NCI-H69 (cell line): ENCODE data around the gene RELN.

Source experiments
- DNase-seq: peaks from one replicate; lab custom pipeline; 2025; lab: John Stamatoyannopoulos, UW

The RELN gene

DNA sequence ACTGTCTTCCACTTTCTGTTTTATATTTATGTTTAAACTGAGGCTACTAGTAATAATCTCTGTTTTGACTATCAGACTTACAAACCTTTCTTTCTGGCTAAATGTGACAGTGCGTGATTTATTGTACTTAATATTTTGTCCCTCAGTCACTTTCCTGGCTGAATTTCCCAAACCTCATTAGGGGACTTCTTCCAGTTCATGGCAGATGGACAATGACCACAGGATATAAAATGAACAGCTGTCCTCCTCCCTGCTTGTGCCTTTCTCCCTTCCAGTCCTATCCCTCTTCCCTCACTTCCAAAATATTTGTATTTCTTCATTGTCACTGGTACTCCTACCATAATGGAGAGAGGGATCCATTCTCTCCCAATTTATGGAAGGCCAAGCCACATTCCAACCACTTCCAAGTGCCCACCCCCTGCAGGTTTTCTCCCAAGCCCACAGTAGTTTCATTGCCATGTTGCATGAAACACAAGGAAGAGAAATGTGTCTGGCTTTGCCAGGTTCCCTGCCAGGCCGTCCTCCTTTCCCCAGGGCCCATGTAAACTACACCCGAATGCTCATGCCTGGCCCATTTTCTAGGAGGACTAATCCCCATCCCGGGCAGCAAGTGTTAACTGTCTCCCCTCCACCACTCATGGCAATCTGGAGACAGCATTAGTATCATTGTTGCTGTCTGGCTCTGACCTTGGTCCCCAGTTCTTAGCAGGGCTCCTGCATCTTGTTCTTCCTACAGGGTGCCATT lies 273.9 kb downstream of the RELN start:
- peak; percentile 43 for DNase-seq

- peak; percentile 17 for DNase-seq
These were observed 275.0 kb downstream of the RELN start for GRCh38 chr7:103714376-103714927.

DNA sequence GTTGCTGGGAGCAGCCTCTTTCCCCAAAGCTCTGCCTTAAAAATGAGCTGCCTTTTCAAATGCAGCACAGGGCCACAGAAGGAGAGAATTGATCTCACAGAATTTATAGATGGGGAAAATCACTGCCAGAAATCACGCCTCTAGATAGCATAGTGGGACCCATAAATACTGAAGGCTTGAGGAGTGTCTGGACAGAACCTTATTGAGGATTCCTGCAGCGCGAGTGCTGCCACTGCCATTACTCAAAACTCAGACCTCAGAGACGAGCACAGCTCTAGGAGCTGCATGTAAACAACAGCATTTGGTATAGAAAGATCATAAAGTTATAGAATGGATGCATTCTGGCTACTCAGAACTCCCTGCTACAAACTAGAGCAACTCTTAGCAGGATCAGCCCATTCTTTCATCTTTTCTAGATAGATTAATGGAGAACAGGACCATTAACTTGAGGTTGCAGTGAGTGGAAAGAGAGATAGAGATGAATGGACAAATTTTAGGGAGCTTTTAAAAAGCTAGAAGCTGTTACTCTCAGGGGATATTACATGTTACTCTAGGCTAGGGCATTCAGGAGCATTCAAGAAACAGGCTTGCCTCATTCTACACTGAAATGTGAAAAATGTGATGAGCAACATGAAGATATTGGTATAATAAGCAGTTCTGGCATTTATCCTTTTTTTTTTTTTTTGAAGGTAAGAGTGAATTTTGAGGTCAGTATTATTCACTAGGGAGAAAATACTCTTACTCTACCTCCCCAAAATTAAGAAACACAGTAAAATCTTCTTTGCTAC lies 276.3 kb downstream of the RELN start:
- no peak for DNase-seq

DNA sequence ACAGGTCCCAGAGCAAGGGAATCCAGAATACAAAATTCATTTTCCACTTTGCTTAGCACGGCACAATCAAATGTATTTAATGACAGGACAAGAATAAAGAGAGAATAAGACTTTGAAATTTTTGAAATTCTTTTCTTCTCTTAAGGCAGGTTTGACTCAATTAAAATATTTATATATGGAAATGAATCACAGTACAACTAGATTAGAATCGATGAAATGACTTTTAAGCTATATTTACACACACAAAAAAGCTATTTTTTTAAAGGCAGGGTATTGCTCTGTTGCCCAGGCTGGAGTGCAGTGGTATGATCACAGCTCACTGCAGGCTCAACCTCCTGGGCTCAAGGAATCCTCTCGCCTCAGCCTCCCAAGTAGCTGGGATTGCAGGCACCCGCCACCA lies 278.0 kb downstream of the RELN start:
- DNase-seq, result no peak

- no peak for DNase-seq
These were observed 279.2 kb downstream of the RELN start for GRCh38 chr7:103710247-103710646.

- no peak for DNase-seq
These were observed 282.7 kb downstream of the RELN start for GRCh38 chr7:103706805-103707204.

GRCh38 chr7:103705542-103705941 lies 283.9 kb downstream of the RELN start:
- DNase-seq, result no peak

DNA sequence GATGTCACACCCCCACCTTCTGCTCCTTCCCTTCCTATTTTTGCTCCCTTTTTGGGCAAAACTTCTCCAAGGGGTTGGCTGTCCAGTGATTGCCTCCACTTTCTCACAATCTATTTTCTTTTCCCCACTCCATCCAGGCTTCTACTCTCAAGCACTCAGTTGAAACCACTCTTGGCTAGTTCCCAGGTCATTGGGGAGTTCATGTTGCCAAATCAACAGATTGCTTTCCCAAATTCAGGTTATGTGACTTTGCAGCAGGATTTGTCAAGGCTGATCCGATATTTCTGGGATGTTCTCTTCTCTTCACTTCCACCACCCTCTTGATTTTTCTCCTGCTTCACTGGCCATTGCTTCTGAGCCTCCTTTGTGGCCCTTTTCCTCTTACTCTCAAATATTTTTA lies 284.8 kb downstream of the RELN start:
- DNase-seq, result peak; percentile 15

GRCh38 chr7:103702982-103703381 lies 286.5 kb downstream of the RELN start:
- DNase-seq, result no peak

- DNase-seq, result no peak
These were observed 287.0 kb downstream of the RELN start for GRCh38 chr7:103702454-103702853.

DNA sequence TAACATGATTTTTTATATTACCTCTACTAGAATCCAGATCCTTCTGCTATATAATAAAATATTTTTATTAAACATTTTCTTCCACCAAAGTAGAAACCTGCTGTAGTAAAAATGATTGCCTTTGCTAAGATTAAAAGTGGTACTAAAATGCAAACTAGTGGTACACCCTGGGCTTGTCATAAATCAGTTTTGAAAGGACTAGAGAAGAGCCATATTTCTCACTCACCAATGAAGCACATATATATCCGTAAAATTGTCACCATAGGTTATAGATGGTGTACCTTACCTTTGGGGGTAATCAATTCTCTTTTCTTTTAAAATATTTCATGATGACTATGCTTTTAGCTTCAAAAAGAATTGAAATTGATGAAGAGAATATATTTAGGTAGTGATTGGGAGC lies 290.4 kb downstream of the RELN start:
- no peak for DNase-seq

GRCh38 chr7:103698064-103698463 lies 291.4 kb downstream of the RELN start:
- no peak for DNase-seq

GRCh38 chr7:103695521-103695920 lies 293.9 kb downstream of the RELN start:
- DNase-seq, result peak; percentile 35

DNA sequence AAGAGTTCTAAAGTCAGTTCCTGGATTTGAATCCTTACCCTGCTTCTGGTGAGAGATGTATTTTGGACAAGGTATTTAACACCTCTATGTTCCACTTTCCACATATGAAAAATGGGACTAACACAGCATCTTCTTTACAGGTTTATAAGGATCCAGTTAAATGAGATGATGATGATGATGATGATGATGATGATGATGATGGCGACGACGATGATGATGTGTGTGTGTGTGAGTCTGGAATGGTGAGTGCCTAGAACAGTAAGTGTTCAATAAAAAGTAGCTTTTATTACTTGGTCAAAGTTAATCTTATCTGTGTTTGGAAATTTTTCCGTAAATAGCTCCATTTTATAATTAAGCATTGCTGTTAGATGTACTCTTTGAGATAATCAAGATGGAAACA lies 295.2 kb downstream of the RELN start:
- DNase-seq, result no peak

DNA sequence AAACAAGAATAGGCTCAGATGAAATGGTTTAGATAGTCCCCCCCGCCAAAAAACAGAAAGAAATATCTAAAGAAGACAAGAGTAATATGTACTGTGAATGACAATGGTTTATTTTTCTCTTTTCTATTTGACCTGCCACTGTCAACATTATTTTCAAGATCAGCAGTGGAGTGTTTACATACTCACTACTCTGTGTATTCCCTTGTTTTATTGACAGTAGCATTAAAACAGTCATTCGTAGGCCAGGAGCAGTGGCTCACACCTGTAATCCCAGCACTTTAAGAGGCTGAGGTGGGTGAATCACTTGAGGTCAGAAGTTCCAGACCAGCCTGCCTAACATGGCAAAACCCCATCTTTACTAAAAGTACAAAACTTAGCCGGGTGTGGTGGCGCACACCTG lies 298.2 kb downstream of the RELN start:
- DNase-seq, result peak; percentile 65

DNA sequence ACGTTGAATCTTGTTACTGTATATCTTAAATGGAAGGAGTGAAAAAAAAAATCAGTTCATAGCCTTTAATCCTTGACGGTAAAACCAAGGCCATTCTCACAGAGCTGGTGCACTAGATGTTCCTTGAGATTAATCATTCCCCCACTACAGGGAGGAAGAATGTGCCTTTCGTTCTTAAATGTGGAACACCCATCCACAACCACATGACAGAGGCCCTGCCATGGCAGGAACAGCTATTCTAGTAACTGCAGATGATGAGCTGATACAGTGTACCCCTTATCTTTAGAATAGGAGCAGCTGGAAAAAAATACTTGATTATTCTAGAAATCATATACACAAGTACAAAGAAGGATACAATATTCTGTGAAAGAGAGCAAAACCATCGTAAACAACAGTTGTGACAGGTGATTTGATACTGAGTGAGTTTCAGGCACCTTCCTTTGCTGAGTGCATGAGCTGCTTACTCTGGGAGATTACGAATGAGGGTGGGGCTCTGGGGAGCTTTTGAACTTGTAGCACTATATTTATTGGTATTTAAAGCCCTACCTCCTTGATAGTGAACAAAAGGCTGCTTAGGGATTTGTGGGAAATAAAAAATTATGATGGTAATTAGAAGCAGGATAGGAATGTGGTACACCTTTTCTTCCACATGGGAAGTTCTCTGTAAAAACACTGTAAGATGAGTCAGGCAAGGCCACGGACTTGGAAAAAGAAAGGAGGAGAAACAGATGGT lies 299.1 kb downstream of the RELN start:
- DNase-seq, result peak; percentile 79

- peak; percentile 42 for DNase-seq
These were observed 300.2 kb downstream of the RELN start for GRCh38 chr7:103689255-103689654.

- peak; percentile 83 for DNase-seq
These were observed 301.5 kb downstream of the RELN start for GRCh38 chr7:103687951-103688350.

GRCh38 chr7:103687272-103687671 lies 302.2 kb downstream of the RELN start:
- no peak for DNase-seq

- DNase-seq, result peak; percentile 52
These were observed 302.7 kb downstream of the RELN start for GRCh38 chr7:103686763-103687162.

DNA sequence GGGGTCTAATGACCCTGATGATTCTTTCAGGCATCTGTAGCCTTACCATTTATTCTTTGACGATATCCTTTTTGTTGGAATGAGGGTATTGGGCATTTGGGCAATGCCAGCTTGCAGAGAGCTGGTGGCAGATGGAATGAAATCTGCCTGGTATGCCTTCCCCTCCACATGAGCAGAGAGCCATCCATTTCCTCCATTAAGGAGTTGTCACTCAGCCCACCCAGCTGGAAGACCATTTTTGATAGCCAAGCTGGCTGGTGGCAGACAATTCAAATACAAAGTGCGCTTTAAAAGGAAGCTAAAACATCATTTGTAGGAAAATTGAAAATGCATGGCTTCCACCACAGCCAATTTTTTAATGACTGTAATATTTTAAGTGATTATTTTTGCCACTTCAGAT lies 303.4 kb downstream of the RELN start:
- peak; percentile 83 for DNase-seq

DNA sequence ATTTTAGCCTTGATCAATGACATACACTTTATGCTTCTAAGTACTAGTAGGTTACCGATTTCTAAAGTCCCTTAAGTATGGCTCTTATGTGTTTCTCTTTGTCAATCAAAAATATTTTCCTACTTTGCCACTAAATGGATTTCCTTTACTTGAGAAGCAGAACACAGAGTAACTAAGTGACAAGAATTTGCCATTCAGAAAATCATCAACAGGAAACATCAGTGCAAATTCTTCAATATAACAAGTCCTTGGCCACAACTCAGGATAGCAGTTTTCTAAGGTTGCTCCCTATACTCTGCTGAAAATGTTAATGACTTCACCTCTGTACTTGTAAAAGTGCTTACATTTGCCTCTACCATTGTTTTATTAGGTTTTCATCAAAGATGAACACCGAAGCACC lies 303.8 kb downstream of the RELN start:
- DNase-seq, result no peak

GRCh38 chr7:103683348-103683747 lies 306.1 kb downstream of the RELN start:
- no peak for DNase-seq
